NCI-H1105 (cell line): ENCODE measurements around the gene ERBB2.
"Not testable (repeated sequence)": the region's sequence is repeated elsewhere in the genome, so short reads cannot be mapped to it uniquely, and the experiment has no call there.

Experiments used
- DNase-seq: peaks from one replicate; lab custom pipeline; 2025; lab: John Stamatoyannopoulos, UW

Gene ERBB2

GRCh38 chr17:39745335-39746144 lies 45.7 kb downstream of the ERBB2 start:
- DNase-seq: no peak

- DNase-seq: no peak
These were observed 46.2 kb downstream of the ERBB2 start for GRCh38 chr17:39746145-39746461.

GRCh38 chr17:39747745-39748144 lies 47.9 kb downstream of the ERBB2 start:
- DNase-seq: no peak

GRCh38 chr17:39748444-39749034 lies 48.7 kb downstream of the ERBB2 start:
- DNase-seq: not testable (repeated sequence)

DNA sequence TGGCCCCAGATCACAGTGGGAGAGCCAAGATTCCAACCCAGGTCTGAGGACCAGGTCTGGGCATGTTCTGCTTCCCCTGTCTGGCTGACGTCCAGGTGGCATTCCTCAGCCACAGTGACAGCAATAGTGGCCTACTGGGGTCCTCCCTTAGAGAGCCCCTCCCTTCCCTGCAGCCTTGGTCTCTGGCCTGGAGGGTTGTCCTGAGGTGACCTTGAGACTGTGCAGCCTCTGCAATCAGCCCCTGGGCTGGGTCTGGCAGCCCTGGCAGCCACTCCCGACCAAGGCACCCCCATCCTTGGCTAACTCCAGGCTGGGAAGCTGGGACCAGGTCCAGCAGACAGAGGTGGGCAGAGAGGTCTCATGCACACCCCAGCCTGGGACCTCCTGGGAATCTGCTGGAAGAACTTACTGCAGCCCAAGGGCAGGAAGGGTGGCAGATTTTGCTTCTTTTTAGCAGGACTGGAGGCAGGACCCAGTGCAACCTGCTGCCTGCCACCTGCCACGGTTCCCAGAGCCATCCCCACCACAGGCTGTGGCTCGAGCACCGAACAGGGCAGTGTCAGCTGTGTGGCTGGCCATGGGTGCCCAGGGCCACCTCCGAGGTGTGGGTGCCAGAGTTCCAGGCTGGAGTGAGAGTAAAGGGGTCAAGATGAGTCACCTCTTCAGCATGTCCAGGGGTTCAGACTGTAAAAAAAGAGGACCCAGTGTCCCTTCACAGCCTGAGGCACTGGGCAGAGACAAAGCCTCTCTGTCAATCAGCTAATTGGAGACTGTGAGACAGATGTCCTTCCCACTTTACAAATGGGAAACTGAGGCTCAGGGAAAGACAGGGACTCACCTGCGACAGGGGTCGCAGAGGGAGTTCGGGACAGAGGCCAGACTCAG lies 50.5 kb downstream of the ERBB2 start:
- DNase-seq: no peak

GRCh38 chr17:39751016-39751543 lies 51.2 kb downstream of the ERBB2 start:
- no peak for DNase-seq

GRCh38 chr17:39751637-39752036 lies 51.8 kb downstream of the ERBB2 start:
- DNase-seq: no peak

GRCh38 chr17:39752241-39752881 lies 52.5 kb downstream of the ERBB2 start:
- DNase-seq: no peak

GRCh38 chr17:39753514-39754160 lies 53.8 kb downstream of the ERBB2 start:
- DNase-seq: peak; percentile 35

DNA sequence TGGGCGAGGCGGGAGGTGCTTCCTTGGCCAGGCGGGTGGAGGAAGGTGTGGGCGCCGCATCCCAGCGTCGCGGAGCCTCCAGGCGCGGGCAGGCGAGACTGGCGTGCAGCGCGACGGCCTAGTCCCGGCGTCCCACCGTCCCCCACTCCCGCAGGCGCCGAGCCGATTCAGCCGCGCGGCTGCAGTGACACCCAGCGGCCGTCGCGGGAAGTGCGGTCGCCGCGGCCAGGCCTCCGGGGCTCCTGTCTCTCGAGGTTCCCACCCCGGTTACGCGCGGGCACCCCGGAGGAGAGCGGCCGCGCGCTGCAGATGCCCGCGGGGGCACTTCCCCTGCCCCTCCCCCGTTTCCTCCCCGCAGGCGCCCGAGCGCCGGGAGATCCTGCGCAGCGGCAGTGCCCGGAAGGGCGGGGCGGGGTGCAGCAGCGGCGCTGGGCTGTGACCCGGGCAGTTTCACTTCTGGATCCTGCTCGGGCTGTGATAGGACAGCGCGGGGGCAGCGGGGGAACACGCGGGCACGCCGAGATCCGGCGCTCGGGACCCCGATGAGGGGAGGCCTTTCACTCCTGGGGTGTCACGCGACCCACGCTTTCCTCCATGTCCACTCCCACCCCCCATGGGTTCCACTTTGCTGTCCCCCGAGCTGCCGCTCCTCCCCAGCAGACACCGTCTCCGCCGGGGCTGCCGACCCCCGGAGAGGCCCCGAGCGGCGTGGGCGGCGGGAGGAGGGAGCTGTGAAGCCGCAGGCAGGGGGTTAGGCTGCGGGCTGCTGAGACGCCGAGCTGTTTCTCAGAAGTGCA lies 54.5 kb downstream of the ERBB2 start:
- peak; percentile 74 for DNase-seq

DNA sequence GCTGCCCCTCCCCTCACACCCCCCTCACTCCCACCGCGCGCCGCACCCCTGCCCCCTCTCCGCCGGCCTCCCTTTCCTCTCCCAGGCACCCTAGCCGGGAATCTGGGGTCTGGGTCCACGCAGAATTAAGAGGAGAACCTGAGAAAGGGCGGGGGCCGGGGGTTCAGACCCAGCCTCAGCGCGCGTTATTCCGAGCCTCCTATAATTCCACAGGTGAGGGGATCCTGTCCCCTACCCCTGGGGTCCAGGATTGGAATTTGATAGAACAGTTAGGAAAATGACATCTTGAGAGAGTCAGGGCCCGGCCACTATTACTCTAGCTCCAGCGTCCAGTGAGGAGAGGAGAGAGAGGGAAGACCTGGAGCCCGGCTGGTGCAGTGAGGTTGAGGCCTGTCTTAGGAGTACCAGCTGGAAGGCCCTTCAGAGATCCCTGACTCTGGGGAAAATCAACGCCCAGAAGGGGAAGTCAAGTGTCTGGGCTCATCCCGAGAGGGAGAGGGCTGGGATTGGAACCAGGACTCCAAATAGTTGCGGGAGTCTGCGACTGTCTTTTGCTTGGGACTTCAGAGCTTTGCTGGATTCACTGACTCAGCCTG lies 55.2 kb downstream of the ERBB2 start:
- DNase-seq: no peak

DNA sequence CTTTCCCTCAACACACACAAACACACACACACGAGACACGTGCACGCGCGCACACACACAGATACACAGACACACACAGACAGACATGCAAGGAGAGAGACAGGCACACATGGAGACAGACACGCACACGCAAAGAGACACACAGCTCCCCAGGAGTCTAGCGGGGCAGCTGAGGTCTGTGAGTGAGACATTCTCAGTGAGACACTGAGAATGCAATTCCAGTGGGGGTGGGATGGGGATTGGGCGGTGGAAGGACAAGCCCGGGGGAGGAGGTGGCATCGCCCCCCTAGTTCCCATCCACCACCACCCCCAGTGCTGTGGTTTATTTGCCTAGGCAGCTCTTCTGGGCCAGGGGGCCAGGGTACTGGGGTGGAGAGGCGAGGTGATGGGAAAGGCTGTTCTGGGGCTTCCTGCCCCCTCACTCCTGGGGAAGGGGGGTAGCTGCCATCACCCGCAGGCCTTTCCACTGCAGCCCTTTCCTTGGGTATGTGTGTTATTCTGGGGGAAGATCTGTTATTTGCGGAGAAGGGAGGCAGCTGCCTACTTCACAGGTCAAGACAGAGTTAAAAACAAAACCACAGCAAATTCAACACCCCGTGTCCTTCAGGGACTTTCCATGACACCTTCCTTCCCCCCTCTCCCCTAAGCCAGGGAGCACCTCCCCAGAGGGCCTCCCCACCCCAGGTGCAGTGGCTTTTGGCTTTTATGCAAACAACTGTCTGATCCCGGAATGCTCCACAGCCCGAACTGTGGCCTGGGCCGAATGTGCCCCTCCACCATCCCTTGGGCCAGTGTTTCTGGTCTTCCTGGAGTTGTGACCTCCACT lies 55.9 kb downstream of the ERBB2 start:
- DNase-seq: no peak

DNA sequence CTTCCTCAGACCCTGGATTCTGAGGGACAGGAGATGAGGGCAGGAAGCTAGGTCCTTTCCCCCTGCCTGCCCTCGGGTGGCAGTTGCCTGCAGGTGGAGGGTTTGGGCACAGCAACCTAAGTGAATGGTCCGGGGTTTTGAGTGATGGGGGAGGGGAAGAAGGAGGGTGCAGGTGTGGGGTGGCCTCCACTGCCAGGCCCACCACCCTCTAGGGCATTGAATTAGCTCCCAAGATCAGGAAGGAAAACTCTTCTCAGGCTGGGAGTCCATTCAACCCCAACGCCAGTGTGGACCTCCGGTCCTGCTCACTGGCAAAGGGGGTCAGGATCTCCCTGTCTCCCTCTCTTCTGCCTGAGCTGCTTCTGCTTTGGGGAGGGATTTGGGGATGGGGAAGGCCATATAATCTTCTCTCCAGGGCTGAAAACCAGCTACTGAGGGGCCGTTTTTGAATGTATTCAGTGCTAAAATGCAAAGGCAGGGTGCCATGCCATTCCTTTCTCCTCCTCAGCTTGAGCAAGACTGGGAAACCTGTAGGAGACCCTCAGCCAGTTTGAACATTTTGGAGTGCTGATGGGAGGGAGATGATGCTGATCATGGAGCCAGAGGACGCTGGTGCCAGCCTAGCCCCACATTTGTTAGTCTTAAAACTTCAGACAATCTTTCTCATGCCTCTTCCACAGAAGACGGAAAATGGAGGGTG lies 56.7 kb downstream of the ERBB2 start:
- no peak for DNase-seq

GRCh38 chr17:39757176-39757662 lies 57.4 kb downstream of the ERBB2 start:
- no peak for DNase-seq

- DNase-seq: no peak
These were observed 58.3 kb downstream of the ERBB2 start for GRCh38 chr17:39757931-39758873.

DNA sequence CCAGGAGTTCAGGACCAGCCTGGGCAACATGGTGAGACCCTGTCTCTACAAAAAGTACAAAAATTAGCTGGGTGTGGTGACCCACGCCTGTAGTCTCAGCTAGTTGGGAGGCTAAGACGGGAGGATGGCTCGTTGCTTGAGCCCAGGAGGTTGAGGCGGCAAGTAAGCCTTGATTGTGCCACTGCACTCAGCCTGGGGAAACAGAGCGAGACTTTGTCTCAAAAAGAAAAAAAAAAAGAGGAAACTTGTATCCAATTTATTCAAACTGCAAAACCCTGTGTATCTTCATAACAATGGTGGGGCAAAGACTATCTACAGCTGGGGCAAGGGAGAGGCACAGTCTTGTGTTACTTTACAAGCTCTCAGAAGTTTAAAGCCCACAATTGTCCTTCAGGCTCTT lies 59.3 kb downstream of the ERBB2 start:
- no peak for DNase-seq

DNA sequence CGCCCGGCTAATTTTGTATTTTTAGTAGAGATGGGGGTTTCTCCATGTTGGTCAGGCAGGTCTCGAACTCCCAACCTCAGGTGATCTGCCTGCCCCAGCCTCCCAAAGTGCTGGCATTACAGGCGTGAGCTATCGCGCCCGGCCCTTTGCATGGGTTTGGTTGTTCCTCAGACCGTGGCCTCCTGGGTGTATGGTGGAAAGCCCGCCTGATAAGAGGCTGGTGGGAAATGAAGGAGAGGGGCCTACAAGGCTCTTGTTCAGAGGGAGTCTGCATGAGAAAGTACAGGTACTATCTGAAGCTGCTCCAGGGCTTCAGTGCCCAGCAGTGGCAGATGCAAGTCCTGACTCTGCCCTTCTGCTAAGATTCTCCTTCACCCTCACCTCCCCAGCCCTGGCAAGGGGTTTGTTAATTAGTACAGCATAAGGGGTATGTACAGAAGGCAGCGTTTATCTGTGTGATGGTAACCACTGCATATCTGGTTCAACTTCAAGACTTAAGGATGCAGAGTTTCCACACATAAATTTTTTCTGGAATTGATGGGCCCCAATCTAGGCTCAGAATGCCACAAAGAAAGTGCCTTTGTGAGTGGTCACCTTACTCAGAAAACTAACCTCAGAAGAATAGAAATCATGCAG lies 62.1 kb downstream of the ERBB2 start:
- no peak for DNase-seq
